ENCODE data around the gene PGRMC2.

Gene PGRMC2

DNA sequence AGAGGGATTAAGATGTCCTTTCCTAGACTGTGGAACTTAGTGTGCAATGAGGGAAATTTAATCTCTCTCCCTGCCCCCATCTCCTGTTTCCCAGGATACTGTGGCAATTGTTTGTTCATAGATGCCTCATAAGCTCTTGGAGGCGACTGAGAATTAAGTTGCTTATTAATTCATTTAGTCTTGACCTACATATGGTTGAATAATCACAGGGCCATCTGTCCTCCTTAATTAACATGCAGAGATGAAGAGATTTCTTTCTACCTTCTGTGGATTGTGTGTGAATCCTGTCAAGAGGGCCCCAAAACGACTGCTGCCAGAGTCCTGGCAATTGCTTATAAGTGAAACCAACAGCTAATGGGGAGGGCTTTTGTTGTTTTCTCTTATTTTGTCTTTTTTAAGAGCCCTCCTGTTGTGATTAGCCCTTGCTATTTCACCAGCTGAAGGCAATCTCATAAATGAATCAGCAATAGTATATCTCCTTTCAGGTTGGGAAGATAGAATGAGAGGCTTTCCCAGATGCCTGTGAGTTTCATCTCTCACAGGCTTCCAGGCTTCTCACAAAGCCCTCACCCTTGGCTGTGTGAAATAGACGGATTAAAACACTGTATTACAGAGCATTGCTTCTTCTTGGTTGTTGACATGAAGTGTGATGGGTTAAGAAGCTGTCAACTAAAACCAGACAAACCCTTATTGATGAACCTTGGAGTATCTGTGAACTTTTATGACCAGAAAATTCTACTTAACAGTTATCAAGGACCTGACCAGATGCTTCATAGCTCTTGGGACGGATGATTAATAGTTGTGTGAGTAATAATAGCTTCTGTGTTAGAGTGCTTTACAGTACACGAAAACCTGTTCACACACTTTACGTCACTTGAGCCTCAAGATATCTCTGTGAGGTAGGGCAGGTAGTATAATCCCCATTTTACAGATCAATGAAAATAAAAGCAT lies 58.5 kb downstream of the PGRMC2 start:
- peak overlapping the region; percentile 81 for H3K27ac ChIP-seq
- TF ChIP-seq, protein P1, sequence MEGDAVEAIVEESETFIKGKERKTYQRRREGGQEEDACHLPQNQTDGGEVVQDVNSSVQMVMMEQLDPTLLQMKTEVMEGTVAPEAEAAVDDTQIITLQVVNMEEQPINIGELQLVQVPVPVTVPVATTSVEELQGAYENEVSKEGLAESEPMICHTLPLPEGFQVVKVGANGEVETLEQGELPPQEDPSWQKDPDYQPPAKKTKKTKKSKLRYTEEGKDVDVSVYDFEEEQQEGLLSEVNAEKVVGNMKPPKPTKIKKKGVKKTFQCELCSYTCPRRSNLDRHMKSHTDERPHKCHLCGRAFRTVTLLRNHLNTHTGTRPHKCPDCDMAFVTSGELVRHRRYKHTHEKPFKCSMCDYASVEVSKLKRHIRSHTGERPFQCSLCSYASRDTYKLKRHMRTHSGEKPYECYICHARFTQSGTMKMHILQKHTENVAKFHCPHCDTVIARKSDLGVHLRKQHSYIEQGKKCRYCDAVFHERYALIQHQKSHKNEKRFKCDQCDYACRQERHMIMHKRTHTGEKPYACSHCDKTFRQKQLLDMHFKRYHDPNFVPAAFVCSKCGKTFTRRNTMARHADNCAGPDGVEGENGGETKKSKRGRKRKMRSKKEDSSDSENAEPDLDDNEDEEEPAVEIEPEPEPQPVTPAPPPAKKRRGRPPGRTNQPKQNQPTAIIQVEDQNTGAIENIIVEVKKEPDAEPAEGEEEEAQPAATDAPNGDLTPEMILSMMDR (conservative IDR thresholded peaks at IDR 0.05) = no peak

DNA sequence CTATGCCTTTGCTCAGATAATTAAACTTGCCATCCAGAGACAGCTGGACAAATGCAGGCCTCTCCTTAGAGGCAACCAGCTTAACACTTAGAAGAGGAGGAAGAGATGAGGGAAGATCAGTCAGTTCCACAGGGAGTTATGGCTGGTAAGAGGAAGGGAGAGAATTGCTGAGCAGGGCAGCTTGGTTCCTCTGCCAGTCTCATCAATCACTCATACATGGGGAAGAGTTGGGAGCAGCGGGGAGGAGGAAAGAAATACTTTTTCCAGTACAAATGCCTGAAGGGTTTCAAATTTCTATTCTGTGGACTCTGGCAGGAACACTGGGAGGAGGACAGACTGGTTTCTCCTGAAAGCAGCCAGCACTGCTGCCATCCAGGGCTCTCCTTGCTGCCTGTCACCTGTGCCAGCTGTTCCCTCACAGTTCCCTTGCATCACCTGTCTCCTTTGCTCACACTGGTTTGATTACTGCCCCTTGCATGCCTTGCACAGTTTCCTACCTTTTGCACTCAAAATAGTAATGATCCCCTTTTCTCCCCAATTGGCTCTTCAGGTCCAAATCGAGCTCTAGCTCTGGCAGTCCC lies 59.5 kb downstream of the PGRMC2 start:
- H3K27ac ChIP-seq = peak overlapping the region; percentile 81

DNA sequence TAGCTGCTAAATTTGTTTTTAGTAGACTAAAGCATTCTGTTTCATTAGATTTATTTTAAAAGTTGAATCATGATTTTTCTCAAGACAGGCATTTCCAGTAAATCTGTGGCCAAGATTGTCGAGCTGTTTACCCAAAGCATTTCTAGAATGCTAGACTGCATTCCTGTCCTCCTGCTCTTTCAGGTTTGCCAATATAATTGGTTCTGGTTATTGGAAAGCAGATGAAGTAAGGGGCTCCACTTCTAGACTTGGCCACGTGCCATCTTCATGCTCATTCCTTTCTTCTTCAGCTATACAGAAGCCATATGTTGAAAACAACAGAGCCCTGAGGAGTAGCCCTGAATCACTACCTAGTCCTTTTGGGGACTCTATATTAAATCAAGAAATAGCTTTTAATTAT lies 62.5 kb downstream of the PGRMC2 start:
- no peak overlapping the region for H3K27ac ChIP-seq
- TF ChIP-seq, protein P1 (conservative IDR thresholded peaks at IDR 0.05) = no peak

More for the DNA sequence above, 59.5 kb downstream of the PGRMC2 start:
- TF ChIP-seq, protein P1 (conservative IDR thresholded peaks at IDR 0.05) = no peak

DNA sequence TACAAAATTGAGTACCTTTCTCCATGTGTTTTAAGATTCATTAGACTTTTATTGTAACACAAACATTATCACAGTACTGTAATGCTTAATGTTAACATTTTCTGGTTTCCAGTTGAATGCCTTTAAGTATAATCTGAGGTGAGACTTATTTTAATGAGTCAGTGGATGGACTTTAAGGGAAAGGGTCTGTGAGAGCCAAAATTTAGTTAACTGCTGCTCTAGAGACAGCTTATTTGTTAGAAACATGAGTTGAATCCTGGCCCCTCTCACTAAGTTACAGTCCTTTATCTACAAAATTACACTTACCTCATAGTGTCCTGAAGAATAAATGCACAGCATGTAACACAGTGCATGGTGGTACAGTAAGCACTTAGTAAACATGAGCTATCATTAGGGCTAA lies 66.0 kb downstream of the PGRMC2 start:
- H3K27ac ChIP-seq = no peak overlapping the region
- TF ChIP-seq, protein P1 (conservative IDR thresholded peaks at IDR 0.05) = no peak

DNA sequence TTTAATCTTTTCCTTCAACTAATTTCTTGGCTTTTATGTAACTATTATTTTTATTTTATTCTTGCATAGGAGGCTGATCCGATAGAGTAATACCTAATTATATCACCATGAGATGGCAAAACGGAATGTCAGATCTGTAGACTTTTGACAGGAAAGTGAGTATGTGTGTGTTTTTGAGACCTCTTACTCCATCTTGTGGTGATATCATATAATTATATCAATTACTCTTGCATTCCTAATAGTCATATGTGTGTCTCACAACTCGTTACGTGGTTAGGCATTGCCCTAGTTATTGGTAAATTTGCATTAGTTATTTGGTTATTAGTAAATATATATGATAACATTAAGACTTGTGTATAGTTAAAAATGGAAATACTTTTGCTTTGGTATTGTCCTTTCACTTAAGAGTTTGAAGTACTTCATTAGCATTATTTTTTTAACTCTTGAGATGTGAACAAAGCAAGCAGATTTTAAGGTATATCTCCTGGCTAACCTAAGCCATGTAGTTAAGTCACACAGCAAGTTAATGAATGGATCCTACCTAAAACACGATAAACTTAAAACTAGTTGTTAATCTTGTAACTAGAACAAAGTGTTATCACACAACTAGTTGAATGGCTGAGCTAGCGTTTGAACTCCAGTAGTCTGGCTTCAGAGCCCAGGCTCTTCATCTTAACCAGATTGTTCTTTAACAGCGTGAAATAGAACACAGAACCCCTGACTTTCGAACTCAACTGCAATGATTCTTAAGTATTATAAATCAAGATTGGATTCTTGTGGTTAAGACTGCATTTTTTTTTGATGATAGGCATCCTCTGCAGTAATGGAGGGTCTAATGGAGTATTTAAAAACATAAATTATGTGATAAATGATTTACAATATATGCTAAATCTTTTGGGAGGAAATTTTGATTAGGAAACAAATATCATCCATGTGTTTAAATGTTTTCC lies 67.1 kb downstream of the PGRMC2 start:
- TF ChIP-seq, protein P1 (conservative IDR thresholded peaks at IDR 0.05) = peak; percentile 69
- no peak overlapping the region for H3K27ac ChIP-seq

Measured in VCaP (cell line).